OCI-LY7 (cell line): ENCODE data around the gene SPAAR. TPM values are rescaled to one million over a fixed set of nuclear protein-coding genes. Genes with fewer than 3 reads are reported as not detected.

Source experiments
- BruUV-seq: library from RNA; stranded (reverse); fragments of 400-500 nt; replicated peaks from 2 replicates; lab custom pipeline; 2021; lab: Mats Ljungman, UMichigan
- CTCF ChIA-PET: fragments of 300-600 bp; sonication (Branson Sonifier 250); formaldehyde crosslinking; loops from one replicate; lab custom pipeline; 2022; ENCODE audit warnings: antibody characterized with exemption; ENCODE audit not compliant: unreplicated experiment; lab: Charles Lee
- POLR2A ChIA-PET: fragments of 300-600 bp; sonication (Branson Sonifier 250); formaldehyde crosslinking; loops from one replicate; lab custom pipeline; 2022; ENCODE audit warnings: antibody characterized with exemption; lab: Charles Lee
- DNase-seq: peaks from one replicate; pipeline ENCODE4 v3.0.0-alpha.2; 2015; ENCODE audit warnings: low spot score
- H2AFZ ChIP-seq: fragments of 200-600 bp; sonication (generic), shearing (Covaris generic); 2 replicates; pipeline ENCODE4 v1.6.1; 2014; ENCODE audit warnings: mild to moderate bottlenecking, antibody characterized with exemption, low read length, moderate library complexity
- H3K27ac ChIP-seq: fragments of 200-600 bp; sonication (generic); 2 replicates; pipeline ENCODE4 v1.5.1; 2014; ENCODE audit warnings: mixed run types, low read depth, mild to moderate bottlenecking, moderate library complexity, low read length, inconsistent platforms; ENCODE audit not compliant: poor library complexity, severe bottlenecking
- H3K36me3 ChIP-seq: fragments of 200-600 bp; sonication (generic); 2 replicates; pipeline ENCODE4 v1.6.1; 2014; ENCODE audit warnings: mild to moderate bottlenecking, antibody characterized with exemption, low read length, moderate library complexity, mixed read lengths; ENCODE audit not compliant: insufficient read depth
- H3K4me1 ChIP-seq: fragments of 200-600 bp; sonication (generic); 2 replicates; pipeline ENCODE4 v1.5.1; 2014; ENCODE audit warnings: mild to moderate bottlenecking, low read length; ENCODE audit not compliant: insufficient read depth, poor library complexity, severe bottlenecking
- H3K4me2 ChIP-seq: fragments of 200-600 bp; sonication (generic); 2 replicates; pipeline ENCODE4 v1.6.1; 2014; ENCODE audit warnings: mild to moderate bottlenecking, low read length
- H3K4me3 ChIP-seq: fragments of 200-600 bp; sonication (generic); 2 replicates; pipeline ENCODE4 v1.5.1; 2014; ENCODE audit warnings: mild to moderate bottlenecking, low read depth, low read length; ENCODE audit not compliant: poor library complexity, severe bottlenecking
- H3K79me2 ChIP-seq: fragments of 200-600 bp; sonication (generic); 2 replicates; pipeline ENCODE4 v1.6.1; 2016; ENCODE audit warnings: low read depth, mild to moderate bottlenecking, low read length, moderate library complexity, mixed read lengths; ENCODE audit not compliant: insufficient read depth
- H3K9me2 ChIP-seq: fragments of 200-600 bp; sonication (generic); 2 replicates; pipeline ENCODE4 v1.6.1; 2016; ENCODE audit warnings: mild to moderate bottlenecking, low read length, mixed read lengths; ENCODE audit not compliant: insufficient read depth
- H3K9me3 ChIP-seq: fragments of 200-600 bp; sonication (generic); 2 replicates; pipeline ENCODE4 v1.6.1; 2014; ENCODE audit warnings: mild to moderate bottlenecking, mixed run types, low read length, mixed read lengths
- H4K20me1 ChIP-seq: fragments of 200-600 bp; sonication (generic); 2 replicates; pipeline ENCODE4 v1.6.1; 2014; ENCODE audit warnings: mild to moderate bottlenecking, antibody characterized with exemption, low read length, moderate library complexity, mixed read lengths; ENCODE audit not compliant: insufficient read depth
- EZH2phosphoT487 ChIP-seq: fragments of 200-600 bp; sonication (generic); IDR thresholded peaks from 2 replicates; pipeline ENCODE4 v1.6.1; 2018; ENCODE audit warnings: low read depth, borderline replicate concordance, mild to moderate bottlenecking, mixed run types, antibody characterized with exemption, low read length, moderate library complexity, mixed read lengths
- intact Hi-C: fragments of 100-400 bp; cut with micrococcal nuclease; formaldehyde crosslinking; loops from one replicate; pipeline ENCODE4 v1.10.0; 2022; ENCODE audit not compliant: unreplicated experiment
- total RNA-seq, 2 experiments: library from RNA; depleted of rRNA in 1 of 2; stranded (reverse); fragments of >200 nt in 1 of 2; shearing (Covaris generic) in 1 of 2; gene quantifications; 2 replicates each; pipeline ENCODE4 v1.2.3, GENCODE V29; 2014 to 2022
- TF ChIP-seq, protein P1 (sequence below): fragments of 200-600 bp; sonication (generic); conservative IDR thresholded peaks from 2 replicates; pipeline ENCODE4 v1.5.1; 2014; ENCODE audit warnings: mild to moderate bottlenecking, antibody characterized with exemption, low read length, moderate library complexity, mixed read lengths

SPAAR gene
- total RNA-seq, 2 experiments from 2014 or later = not detected

DNA sequence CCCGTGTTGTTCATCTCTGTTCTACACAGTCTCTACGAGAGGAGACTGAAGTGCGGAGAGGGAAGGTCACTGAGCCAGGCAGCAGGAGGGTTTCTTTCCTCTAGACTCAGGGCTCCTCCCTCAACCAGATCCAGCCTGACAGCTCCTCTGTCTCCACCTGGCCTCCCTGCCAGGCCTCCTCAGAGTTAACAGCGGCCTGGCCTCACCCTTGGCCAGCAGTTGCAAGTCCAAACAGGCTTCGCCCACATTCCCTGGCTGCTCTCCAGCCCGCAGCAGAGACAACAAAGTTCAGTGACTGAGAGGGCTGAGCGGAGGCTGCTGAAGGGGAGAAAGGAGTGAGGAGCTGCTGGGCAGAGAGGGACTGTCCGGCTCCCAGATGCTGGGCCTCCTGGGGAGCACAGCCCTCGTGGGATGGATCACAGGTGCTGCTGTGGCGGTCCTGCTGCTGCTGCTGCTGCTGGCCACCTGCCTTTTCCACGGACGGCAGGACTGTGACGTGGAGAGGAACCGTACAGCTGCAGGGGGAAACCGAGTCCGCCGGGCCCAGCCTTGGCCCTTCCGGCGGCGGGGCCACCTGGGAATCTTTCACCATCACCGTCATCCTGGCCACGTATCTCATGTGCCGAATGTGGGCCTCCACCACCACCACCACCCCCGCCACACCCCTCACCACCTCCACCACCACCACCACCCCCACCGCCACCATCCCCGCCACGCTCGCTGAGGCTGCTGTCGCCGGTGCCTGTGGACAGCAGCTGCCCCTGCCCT, 3.2 kb upstream of the SPAAR start, which contains the start of gene HRCT1:
HRCT1 (plus strand) TSS at position 291 of the 768 bp plus-strand sequence; CDS start at position 377, 86 bp downstream.
- H3K27ac ChIP-seq = no peak within 1 kb of the TSS
- H3K4me2 ChIP-seq = no peak within 1 kb of the TSS
- POLR2A ChIA-PET = no interaction called here
- no peaks in the 10 kb centered on the region for H3K79me2 ChIP-seq
- no peak for TF ChIP-seq EZH2phosphoT487
- no peaks in the 10 kb centered on the region for H3K36me3 ChIP-seq
- H3K4me1 ChIP-seq = peaks cover 6% of the 10 kb centered on the region
- H4K20me1 ChIP-seq = no peaks in the 10 kb centered on the region
- no TSS peak for BruUV-seq
- H3K9me3 ChIP-seq = no peaks in the 10 kb centered on the region
- no peak within 1 kb of the TSS for H2AFZ ChIP-seq
- intact Hi-C loops = no loop called here
- CTCF ChIA-PET = interaction anchor here (0.6 kb wide), 1 partner anchor 81 kb away, joined by 3 read pairs; no protein-coding TSS in a partner anchor
- no peaks in the 10 kb centered on the region for H3K9me2 ChIP-seq
- no peak within 1 kb of the TSS for H3K4me3 ChIP-seq
- no peak for DNase-seq

DNA sequence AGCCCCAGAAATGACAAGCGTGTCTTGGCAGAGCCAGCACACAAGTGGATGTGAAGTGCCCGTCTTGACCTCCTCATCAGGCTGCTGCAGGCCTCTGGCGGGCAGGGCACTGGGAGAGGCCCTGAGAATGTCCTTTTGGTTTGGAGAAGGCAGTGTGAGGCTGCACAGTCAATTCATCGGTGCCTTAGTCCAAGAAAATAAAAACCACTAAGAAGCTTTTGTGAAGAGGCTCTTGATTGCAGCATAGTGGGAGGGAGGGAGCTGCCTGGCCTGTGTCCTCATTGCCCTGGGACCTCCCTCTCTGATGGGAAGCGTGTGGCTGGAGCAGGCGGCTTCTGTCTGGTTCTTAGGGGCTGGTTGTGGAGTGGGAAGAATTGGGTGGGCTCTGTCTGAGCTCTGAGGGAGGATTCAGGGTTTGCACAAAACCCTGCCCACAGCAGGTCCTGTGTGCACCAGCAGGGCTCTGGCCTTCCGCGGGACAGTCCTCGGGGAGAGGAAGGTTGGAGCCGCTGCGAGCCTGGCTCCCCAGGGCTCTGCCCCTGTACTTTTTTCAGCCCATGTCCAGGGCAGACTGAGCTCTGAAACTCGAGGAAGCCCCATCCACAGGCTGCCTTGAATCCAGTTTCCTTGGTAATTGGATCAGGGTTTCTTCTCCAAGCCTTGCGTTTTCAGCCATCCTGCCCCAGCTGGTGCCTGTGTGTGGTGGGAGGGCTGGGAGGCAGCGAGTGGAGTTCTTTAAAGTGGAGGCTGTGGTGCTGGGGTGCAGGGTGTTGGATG, 2.2 kb upstream of the SPAAR start:
- no peak overlapping the region for H3K4me2 ChIP-seq
- no peak for TF ChIP-seq EZH2phosphoT487
- TF ChIP-seq, protein P1, sequence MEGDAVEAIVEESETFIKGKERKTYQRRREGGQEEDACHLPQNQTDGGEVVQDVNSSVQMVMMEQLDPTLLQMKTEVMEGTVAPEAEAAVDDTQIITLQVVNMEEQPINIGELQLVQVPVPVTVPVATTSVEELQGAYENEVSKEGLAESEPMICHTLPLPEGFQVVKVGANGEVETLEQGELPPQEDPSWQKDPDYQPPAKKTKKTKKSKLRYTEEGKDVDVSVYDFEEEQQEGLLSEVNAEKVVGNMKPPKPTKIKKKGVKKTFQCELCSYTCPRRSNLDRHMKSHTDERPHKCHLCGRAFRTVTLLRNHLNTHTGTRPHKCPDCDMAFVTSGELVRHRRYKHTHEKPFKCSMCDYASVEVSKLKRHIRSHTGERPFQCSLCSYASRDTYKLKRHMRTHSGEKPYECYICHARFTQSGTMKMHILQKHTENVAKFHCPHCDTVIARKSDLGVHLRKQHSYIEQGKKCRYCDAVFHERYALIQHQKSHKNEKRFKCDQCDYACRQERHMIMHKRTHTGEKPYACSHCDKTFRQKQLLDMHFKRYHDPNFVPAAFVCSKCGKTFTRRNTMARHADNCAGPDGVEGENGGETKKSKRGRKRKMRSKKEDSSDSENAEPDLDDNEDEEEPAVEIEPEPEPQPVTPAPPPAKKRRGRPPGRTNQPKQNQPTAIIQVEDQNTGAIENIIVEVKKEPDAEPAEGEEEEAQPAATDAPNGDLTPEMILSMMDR = no peak
- BruUV-seq = no TSS peak
- no peaks in the 10 kb centered on the region for H3K9me3 ChIP-seq
- H3K36me3 ChIP-seq = no peaks in the 10 kb centered on the region
- no peak for DNase-seq
- H4K20me1 ChIP-seq = no peaks in the 10 kb centered on the region
- no peak overlapping the region for H2AFZ ChIP-seq
- intact Hi-C loops = no loop called here
- no peak overlapping the region for H3K4me3 ChIP-seq
- CTCF ChIA-PET = no interaction called here
- POLR2A ChIA-PET = no interaction called here
- H3K79me2 ChIP-seq = no peaks in the 10 kb centered on the region
- peaks cover 8% of the 10 kb centered on the region for H3K4me1 ChIP-seq
- no peaks in the 10 kb centered on the region for H3K9me2 ChIP-seq
- H3K27ac ChIP-seq = no peak overlapping the region

DNA sequence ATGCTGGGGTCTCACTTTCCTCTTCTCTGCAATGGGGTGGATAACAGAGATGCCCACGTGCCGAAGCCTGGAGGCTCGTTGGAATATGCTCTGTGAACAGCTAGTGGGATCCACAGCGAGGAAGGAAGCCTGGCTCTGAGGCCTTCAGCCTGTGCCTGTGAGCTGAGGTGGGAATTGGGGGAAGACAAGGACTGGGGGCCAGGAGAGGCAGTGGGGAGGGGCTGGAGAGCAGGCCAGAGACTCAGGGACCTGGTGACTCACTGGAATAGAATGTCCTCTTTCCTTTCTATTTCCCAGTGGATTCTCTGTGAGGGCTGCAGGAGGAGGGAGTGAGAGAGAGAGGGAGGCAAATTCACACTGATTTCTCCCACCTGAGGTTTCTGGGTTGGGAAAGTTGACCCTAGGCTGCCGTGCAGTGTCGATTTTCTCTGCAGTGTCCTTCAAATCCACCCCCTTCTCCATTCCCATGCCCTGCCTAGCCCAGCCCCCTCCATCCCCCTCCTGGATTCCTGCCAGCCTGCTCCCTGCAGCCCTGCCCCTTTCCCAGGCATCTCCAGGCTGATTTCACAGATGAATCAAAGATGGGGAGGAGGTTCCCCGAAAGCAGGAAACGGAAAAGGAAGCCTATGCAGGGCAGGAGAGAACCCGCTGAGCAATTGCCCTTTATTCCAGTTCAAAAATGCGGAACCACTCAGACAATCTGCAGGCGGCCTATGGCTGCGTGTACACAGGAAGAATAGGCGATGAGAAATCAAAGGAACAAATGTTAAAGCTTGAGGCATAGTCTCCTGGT, 1.4 kb upstream of the SPAAR start:
- no peak for TF ChIP-seq EZH2phosphoT487
- TF ChIP-seq, protein P1 = no peak
- no peak overlapping the region for H2AFZ ChIP-seq
- no peak overlapping the region for H3K27ac ChIP-seq
- no peak overlapping the region for H3K4me3 ChIP-seq
- intact Hi-C loops = no loop called here
- no peaks in the 10 kb centered on the region for H3K9me2 ChIP-seq
- H3K79me2 ChIP-seq = no peaks in the 10 kb centered on the region
- ChIA-PET CTCF (no interaction called here), POLR2A (no interaction called here)
- no peak overlapping the region for H3K4me2 ChIP-seq
- no peaks in the 10 kb centered on the region for H3K9me3 ChIP-seq
- no TSS peak for BruUV-seq
- H3K36me3 ChIP-seq = no peaks in the 10 kb centered on the region
- DNase-seq = no peak
- peaks cover 8% of the 10 kb centered on the region for H3K4me1 ChIP-seq
- H4K20me1 ChIP-seq = no peaks in the 10 kb centered on the region
